Hepatocyte (in vitro differentiated cells): ENCODE measurements around the gene DCUN1D2.

Experiments used
- CTCF ChIP-seq: fragments of 200-600 bp; sonication (generic); IDR thresholded peaks from 2 replicates; pipeline ENCODE4 v1.5.1; 2016; ENCODE audit warnings: antibody characterized with exemption, mild to moderate bottlenecking; ENCODE audit not compliant: poor library complexity
- EZH2phosphoT487 ChIP-seq: fragments of 200-600 bp; sonication (generic); IDR thresholded peaks from one replicate; pipeline ENCODE4 v1.6.1; 2018; ENCODE audit warnings: antibody characterized with exemption, mild to moderate bottlenecking, low read depth, moderate library complexity; ENCODE audit not compliant: unreplicated experiment, severe bottlenecking

GRCh38 chr13:113491418-113491883, 940 bp upstream of the DCUN1D2 start:
- no peak for TF ChIP-seq CTCF
- no peak for TF ChIP-seq EZH2phosphoT487
